ENCODE results near the gene TAB3. TPM values are rescaled to one million over a fixed set of nuclear protein-coding genes. Genes with fewer than 3 reads are reported as not detected.

The TAB3 gene, protein sequence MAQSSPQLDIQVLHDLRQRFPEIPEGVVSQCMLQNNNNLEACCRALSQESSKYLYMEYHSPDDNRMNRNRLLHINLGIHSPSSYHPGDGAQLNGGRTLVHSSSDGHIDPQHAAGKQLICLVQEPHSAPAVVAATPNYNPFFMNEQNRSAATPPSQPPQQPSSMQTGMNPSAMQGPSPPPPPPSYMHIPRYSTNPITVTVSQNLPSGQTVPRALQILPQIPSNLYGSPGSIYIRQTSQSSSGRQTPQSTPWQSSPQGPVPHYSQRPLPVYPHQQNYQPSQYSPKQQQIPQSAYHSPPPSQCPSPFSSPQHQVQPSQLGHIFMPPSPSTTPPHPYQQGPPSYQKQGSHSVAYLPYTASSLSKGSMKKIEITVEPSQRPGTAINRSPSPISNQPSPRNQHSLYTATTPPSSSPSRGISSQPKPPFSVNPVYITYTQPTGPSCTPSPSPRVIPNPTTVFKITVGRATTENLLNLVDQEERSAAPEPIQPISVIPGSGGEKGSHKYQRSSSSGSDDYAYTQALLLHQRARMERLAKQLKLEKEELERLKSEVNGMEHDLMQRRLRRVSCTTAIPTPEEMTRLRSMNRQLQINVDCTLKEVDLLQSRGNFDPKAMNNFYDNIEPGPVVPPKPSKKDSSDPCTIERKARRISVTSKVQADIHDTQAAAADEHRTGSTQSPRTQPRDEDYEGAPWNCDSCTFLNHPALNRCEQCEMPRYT
- 9.0 and 14.4 TPM in 2 replicates for total RNA-seq (2012; rRNA removed)

DNA sequence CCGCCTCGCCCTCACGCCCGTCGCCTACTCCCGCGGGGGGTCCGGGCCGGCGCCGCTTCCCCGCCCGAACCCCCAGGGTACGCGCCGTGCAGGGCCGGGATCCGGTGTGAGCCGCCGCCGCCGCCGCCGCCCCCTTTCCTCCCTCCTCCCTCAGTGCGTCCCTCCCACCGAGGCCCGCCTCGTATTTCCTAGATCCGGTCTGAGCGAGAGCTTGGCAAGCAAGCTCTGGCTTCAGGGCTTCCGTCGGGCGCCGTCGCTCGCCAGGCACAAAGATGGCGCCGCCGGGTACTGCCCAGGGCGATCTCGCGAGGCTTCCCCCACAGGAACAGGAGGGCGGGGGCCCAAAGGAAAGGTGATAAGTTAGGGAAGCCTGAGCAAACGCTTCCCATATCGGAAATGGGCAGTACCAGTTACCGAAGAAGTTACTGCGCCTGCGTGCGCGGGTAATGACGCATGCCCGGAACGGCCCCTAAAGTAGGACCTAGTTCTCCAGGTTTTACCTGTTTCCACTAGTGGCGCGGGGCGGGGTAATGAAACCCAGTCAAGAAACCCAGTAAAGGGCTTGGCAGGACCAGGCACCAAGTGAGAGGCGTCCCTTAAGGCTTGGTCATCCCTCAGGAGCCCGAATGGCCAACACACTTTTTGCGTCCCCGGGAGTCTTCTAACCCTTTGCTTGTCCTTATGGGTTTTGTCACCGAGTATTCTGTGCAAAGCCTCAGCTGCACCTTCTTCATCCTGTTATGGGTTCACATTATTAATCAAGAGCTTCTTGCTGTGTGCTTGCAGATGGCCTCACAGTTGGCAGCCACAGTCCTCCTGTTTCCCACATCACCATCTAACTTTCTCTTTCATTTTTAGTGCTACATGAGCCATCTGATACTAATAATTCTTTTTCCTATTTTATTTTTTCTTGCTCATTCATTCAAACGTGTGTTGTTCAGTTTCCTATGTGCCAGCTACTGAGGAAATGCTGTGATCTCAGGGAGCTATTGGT is at the start of gene TAB3:
TSS of gene TAB3 (minus strand) at position 108 of the 994 bp plus-strand sequence. CDS start 29,666 bp downstream, outside the sequence.
- Histone ChIP-seq H3K9ac (ENCODE audit: low read depth, low read length) (peak within 1 kb of the TSS; percentile 85), H3K36me3 (ENCODE audit: insufficient read depth, low read length) (no peaks in the 10 kb centered on the region), H3K9me3 (replicated peaks; ENCODE audit: low read length) (no peaks in the 10 kb centered on the region), H3K27me3 (ENCODE audit: control insufficient read depth, insufficient read depth, low read length) (no peaks in the 10 kb centered on the region), H3K4me3 (ENCODE audit: low read length) (peak within 1 kb of the TSS; percentile 77), H3K4me1 (ENCODE audit: control insufficient read depth, insufficient read depth, low read length) (no peaks in the 10 kb centered on the region), H3K4me2 (ENCODE audit: low read length) (peak within 1 kb of the TSS; percentile 87)

DNA sequence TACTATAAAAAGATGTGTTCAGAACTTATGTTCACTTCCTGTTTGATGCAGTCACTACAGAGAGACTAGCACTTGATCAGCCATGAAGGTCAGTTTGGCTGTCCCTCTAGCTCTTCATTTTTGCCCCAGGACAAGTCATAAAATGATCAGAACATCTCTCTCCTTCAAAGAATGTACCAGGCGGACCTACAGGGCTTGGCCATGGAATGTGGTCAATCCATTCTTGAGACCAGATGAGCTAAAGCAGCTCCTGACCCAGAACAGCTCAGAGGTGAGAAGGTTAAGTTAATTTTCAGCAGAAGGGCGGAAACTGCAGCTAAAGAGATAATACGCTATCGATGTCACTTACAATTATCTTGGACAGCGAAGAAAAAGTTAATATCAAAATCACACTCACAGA is 49.2 kb upstream of the TAB3 start:
- Histone ChIP-seq H3K4me2 (ENCODE audit: low read length) (no peak overlapping the region), H3K9me3 (replicated peaks; ENCODE audit: low read length) (no peaks in the 10 kb centered on the region), H3K4me3 (ENCODE audit: low read length) (no peak overlapping the region), H3K9ac (ENCODE audit: low read depth, low read length) (no peak overlapping the region), H3K27me3 (ENCODE audit: control insufficient read depth, insufficient read depth, low read length) (no peaks in the 10 kb centered on the region), H3K36me3 (ENCODE audit: insufficient read depth, low read length) (no peaks in the 10 kb centered on the region), H3K4me1 (ENCODE audit: control insufficient read depth, insufficient read depth, low read length) (no peaks in the 10 kb centered on the region)

DNA sequence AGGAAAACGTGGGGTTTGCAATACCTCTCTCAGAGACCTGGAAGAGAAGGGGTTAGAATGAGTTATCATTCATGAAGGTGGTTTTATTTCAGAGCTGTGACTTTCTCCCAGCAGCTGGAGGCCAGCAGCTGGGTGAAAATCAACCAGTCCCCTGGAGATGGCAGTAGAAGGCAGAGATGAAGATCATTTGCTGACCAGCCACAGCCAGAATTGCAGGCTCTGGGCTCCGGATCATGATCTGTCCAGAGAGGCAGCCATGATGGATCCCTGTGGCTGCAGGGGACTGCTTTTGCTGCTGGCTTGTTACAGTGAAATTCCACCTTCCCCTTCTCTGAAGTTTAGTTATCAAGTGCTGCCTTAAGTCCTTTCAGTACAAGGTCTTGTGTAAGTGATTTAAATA is 46.9 kb upstream of the TAB3 start:
- H3K27me3 ChIP-seq (ENCODE audit: control insufficient read depth, insufficient read depth, low read length) = no peaks in the 10 kb centered on the region
- no peak overlapping the region for H3K9ac ChIP-seq (ENCODE audit: low read depth, low read length)
- H3K4me2 ChIP-seq (ENCODE audit: low read length) = no peak overlapping the region
- no peaks in the 10 kb centered on the region for H3K4me1 ChIP-seq (ENCODE audit: control insufficient read depth, insufficient read depth, low read length)
- no peak overlapping the region for H3K4me3 ChIP-seq (ENCODE audit: low read length)
- H3K36me3 ChIP-seq (ENCODE audit: insufficient read depth, low read length) = no peaks in the 10 kb centered on the region
- no peaks in the 10 kb centered on the region for H3K9me3 ChIP-seq (replicated peaks; ENCODE audit: low read length)

DNA sequence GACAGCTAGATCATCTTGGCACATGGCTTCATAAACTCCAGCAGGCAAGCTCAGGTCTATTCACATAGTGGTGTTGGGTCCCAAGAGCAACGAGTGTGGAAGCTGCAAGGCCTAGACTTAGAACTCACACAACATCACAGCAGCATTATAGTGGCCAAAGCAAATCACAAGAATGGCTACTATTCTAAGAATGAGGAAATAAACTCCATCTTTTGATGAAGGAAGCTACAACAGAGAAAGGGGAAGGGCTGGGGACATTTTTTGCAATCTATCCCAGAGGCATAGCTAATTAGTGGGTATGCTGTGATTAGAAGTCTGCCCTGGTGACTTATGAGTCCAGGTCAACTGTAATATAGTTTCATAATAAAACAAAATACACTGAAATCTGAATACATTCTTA is 42.9 kb upstream of the TAB3 start:
- Histone ChIP-seq H3K9me3 (replicated peaks; ENCODE audit: low read length) (no peaks in the 10 kb centered on the region), H3K27me3 (ENCODE audit: control insufficient read depth, insufficient read depth, low read length) (no peaks in the 10 kb centered on the region), H3K4me2 (ENCODE audit: low read length) (no peak overlapping the region), H3K9ac (ENCODE audit: low read depth, low read length) (no peak overlapping the region), H3K4me3 (ENCODE audit: low read length) (no peak overlapping the region), H3K4me1 (ENCODE audit: control insufficient read depth, insufficient read depth, low read length) (no peaks in the 10 kb centered on the region), H3K36me3 (ENCODE audit: insufficient read depth, low read length) (no peaks in the 10 kb centered on the region)

DNA sequence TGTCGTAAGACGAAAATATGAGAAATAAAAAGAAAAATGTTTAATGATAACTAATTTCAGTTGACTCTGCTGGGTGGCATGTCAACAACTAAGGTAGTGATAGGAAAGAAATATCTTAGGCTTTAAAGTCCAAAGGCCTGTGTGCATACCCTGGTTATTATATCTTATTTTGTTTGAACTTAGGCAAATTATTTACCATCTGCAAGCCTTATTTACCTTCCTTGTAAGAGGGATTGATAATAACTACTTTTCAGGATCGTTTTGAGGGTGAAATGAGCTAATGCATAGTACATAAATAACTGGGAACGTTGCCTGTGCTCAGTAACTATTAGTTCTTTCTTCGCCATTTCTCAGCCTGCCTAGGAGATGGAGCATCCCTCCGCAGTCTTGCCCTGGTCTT is 41.6 kb upstream of the TAB3 start:
- no peak overlapping the region for H3K9ac ChIP-seq (ENCODE audit: low read depth, low read length)
- no peaks in the 10 kb centered on the region for H3K4me1 ChIP-seq (ENCODE audit: control insufficient read depth, insufficient read depth, low read length)
- H3K36me3 ChIP-seq (ENCODE audit: insufficient read depth, low read length) = no peaks in the 10 kb centered on the region
- no peak overlapping the region for H3K4me3 ChIP-seq (ENCODE audit: low read length)
- no peaks in the 10 kb centered on the region for H3K27me3 ChIP-seq (ENCODE audit: control insufficient read depth, insufficient read depth, low read length)
- no peak overlapping the region for H3K4me2 ChIP-seq (ENCODE audit: low read length)
- no peaks in the 10 kb centered on the region for H3K9me3 ChIP-seq (replicated peaks; ENCODE audit: low read length)

DNA sequence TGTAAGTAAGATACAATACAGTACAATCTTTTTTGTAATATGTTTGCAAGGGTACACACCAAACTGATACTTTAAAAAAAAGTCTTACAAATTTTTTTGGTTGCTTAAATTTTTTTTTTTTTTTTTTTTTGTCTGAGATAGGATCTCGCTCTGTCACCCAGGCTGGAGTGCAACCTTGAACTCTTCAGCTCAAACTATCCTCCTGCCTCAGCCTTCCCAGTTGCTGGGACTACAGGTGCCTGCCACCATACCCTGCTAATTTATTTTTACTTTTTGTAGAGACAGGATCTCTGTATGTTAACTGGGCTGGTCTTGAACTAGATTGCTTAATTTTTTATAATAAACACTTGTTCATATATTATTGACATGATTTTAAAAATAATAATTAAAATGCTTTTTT is 41.1 kb upstream of the TAB3 start:
- no peak overlapping the region for H3K4me2 ChIP-seq (ENCODE audit: low read length)
- H3K9ac ChIP-seq (ENCODE audit: low read depth, low read length) = no peak overlapping the region
- no peaks in the 10 kb centered on the region for H3K4me1 ChIP-seq (ENCODE audit: control insufficient read depth, insufficient read depth, low read length)
- no peaks in the 10 kb centered on the region for H3K36me3 ChIP-seq (ENCODE audit: insufficient read depth, low read length)
- H3K27me3 ChIP-seq (ENCODE audit: control insufficient read depth, insufficient read depth, low read length) = no peaks in the 10 kb centered on the region
- no peak overlapping the region for H3K4me3 ChIP-seq (ENCODE audit: low read length)
- H3K9me3 ChIP-seq (replicated peaks; ENCODE audit: low read length) = no peaks in the 10 kb centered on the region

DNA sequence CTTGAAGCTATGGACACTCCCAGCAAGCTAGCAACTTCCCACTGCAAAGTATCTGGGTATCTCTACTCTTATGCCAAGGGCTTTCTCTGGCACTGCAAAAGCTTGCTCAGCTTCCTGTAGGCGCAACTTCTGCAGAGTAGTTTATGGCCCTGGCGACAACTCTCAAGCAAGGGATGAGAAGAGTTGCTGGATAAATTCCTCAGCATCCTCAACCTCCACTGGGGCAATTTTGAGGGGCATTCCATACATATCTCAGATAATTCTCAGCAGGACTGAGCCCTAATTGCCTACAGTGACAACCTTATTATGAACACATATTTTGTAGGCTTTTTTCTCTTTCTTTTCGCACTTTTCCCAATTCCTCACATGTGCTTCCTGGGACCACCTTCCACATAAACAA is 31.2 kb upstream of the TAB3 start:
- H3K4me3 ChIP-seq (ENCODE audit: low read length) = no peak overlapping the region

DNA sequence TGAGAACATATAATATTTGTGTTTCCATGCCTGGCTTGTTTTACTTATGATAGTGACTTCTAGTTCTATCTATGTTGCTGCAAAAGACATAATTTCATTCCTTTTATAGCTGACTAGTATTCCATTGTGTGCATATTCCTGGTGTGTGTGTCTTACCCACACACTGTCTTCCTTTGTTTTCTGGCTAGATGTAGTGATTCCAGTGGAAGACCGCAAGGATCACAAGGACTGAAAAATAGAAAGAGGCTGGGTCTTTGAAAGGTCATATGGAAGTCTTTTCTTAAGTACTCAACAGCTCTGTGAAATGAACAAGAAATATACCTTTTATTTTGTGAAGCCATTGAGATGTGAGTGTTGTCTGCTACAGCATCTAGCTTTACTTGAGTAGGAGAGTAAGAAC is 29.4 kb upstream of the TAB3 start:
- Histone ChIP-seq H3K4me2 (ENCODE audit: low read length) (no peak overlapping the region), H3K36me3 (ENCODE audit: insufficient read depth, low read length) (no peaks in the 10 kb centered on the region), H3K9me3 (replicated peaks; ENCODE audit: low read length) (no peaks in the 10 kb centered on the region), H3K4me1 (ENCODE audit: control insufficient read depth, insufficient read depth, low read length) (no peaks in the 10 kb centered on the region), H3K4me3 (ENCODE audit: low read length) (no peak overlapping the region), H3K9ac (ENCODE audit: low read depth, low read length) (no peak overlapping the region), H3K27me3 (ENCODE audit: control insufficient read depth, insufficient read depth, low read length) (no peaks in the 10 kb centered on the region)

More for the DNA sequence above, 31.2 kb upstream of the TAB3 start:
- H3K27me3 ChIP-seq (ENCODE audit: control insufficient read depth, insufficient read depth, low read length) = no peaks in the 10 kb centered on the region
- no peaks in the 10 kb centered on the region for H3K36me3 ChIP-seq (ENCODE audit: insufficient read depth, low read length)
- H3K9ac ChIP-seq (ENCODE audit: low read depth, low read length) = no peak overlapping the region
- no peaks in the 10 kb centered on the region for H3K4me1 ChIP-seq (ENCODE audit: control insufficient read depth, insufficient read depth, low read length)
- no peak overlapping the region for H3K4me2 ChIP-seq (ENCODE audit: low read length)
- H3K9me3 ChIP-seq (replicated peaks; ENCODE audit: low read length) = no peaks in the 10 kb centered on the region

DNA sequence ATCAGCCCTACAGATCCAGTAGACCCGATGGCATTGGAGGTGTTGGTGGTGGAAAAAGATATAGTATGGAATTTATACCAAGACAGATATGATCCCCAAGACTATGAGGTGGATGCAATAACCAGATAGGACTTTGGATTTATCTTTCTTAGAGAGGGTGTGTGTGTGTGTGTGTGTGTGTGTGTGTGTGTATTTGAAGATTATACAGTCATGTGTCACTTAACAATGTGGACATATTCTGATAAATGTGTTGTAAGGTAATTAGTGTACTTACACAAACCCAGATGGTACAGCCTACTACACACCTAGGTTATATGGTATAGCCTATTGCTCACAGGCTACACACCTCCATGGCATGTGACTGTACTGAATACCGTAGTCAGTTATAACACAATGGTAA is 24.4 kb upstream of the TAB3 start:
- no peaks in the 10 kb centered on the region for H3K4me1 ChIP-seq (ENCODE audit: control insufficient read depth, insufficient read depth, low read length)
- H3K9me3 ChIP-seq (replicated peaks; ENCODE audit: low read length) = no peaks in the 10 kb centered on the region
- H3K4me2 ChIP-seq (ENCODE audit: low read length) = no peak overlapping the region
- no peaks in the 10 kb centered on the region for H3K36me3 ChIP-seq (ENCODE audit: insufficient read depth, low read length)
- H3K4me3 ChIP-seq (ENCODE audit: low read length) = no peak overlapping the region
- H3K9ac ChIP-seq (ENCODE audit: low read depth, low read length) = no peak overlapping the region
- no peaks in the 10 kb centered on the region for H3K27me3 ChIP-seq (ENCODE audit: control insufficient read depth, insufficient read depth, low read length)

DNA sequence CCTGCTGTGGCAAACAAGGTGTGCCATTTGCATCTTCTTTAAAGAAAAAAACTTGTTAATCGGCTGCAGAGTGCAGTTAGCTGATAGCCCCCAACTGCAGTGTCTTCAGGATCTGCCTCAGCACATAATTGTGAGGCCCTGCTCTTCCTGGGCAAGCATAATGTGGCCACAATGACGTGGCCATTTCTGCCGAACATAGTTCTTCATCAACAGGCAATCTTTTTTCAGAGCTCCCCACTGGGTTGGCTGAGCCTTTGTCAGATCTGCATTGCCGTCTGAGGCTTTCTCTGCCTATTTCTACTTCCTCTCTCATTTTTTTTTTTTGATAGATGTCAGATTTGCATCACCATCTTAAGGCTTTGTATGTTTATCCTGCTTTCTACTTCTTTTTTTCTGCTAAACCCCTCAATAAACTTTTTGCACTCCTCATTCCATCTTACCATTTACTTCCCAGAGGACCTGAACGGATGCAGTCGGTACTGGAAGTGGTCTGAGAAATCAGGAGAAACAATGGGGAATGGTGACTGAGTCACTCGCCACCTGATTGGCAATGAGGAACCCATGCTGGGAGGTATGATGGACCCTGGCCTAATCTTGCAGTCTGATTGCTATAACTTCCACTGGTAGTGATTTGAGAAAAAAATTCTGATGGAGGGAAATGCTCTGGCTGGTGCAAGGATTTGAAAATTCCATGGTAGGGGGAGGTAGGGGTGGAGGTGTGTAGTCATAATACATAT is 21.2 kb upstream of the TAB3 start:
- Histone ChIP-seq H3K9ac (ENCODE audit: low read depth, low read length) (no peak overlapping the region), H3K9me3 (replicated peaks; ENCODE audit: low read length) (no peaks in the 10 kb centered on the region), H3K36me3 (ENCODE audit: insufficient read depth, low read length) (no peaks in the 10 kb centered on the region), H3K4me2 (ENCODE audit: low read length) (no peak overlapping the region), H3K27me3 (ENCODE audit: control insufficient read depth, insufficient read depth, low read length) (no peaks in the 10 kb centered on the region), H3K4me3 (ENCODE audit: low read length) (no peak overlapping the region), H3K4me1 (ENCODE audit: control insufficient read depth, insufficient read depth, low read length) (no peaks in the 10 kb centered on the region)
